Lower lobe of right lung (tissue), 2 donors: ENCODE measurements around the gene TMEM218. TPM values are rescaled to one million over a fixed set of nuclear protein-coding genes. Genes with fewer than 3 reads are reported as not detected.

ENCODE experiments used
- ATAC-seq, 2 donors: fragments of 200-7000 bp; cut with Tn5 transposase; one replicate each; pipeline ENCODE4 v1.9.1; 2020 to 2022; ENCODE audit warnings: mild to moderate bottlenecking in 2 of 2, moderate library complexity in 2 of 2
- DNase-seq: peaks from one replicate; pipeline ENCODE4 v3.0.0-alpha.2; 2020
- H3K27ac ChIP-seq: fragments of 200-600 bp; one replicate; pipeline ENCODE4 v1.8.0; 2022
- H3K27me3 ChIP-seq: fragments of 200-600 bp; one replicate; pipeline ENCODE4 v1.8.0; 2022; ENCODE audit warnings: low read depth
- H3K36me3 ChIP-seq: fragments of 200-600 bp; one replicate; pipeline ENCODE4 v1.8.0; 2022; ENCODE audit warnings: mild to moderate bottlenecking
- H3K4me1 ChIP-seq: fragments of 200-600 bp; one replicate; pipeline ENCODE4 v1.8.0; 2022
- H3K4me3 ChIP-seq: fragments of 200-600 bp; one replicate; pipeline ENCODE4 v1.8.0; 2022; ENCODE audit warnings: mild to moderate bottlenecking
- H3K9me3 ChIP-seq: fragments of 200-600 bp; one replicate; pipeline ENCODE4 v1.8.0; 2022
- CTCF ChIP-seq: fragments of 200-600 bp; IDR thresholded peaks from one replicate; pipeline ENCODE4 v1.8.0; 2022; ENCODE audit warnings: antibody characterized with exemption, mild to moderate bottlenecking
- intact Hi-C: fragments of 100-400 bp; cut with DNase I; formaldehyde crosslinking; loops from one replicate; pipeline ENCODE4 v1.11.0; 2022
- total RNA-seq: library from RNA; stranded (reverse); fragmentation: NEBNext Ultra II Directional; extraction: Animal tissue kit (Norgen Biotek cat#: 25700); gene quantifications from one replicate; pipeline ENCODE4 v1.2.1, GENCODE V29; 2021
- donor health status: DM: no; HTN: yes; CAD: no; lungs with severe emphysema.

Gene TMEM218
- total RNA-seq, 1 donor from 2014 or later: 20.5 TPM

GRCh38 chr11:125139778-125140177 lies 28.4 kb upstream of the TMEM218 start:
- H3K4me3 ChIP-seq: no peak overlapping the region
- no peaks in the 10 kb centered on the region for H3K36me3 ChIP-seq
- peaks cover 24% of the 10 kb centered on the region for H3K27me3 ChIP-seq
- TF ChIP-seq CTCF: no peak
- no peak for DNase-seq
- no peak for ATAC-seq
- no peaks in the 10 kb centered on the region for H3K9me3 ChIP-seq
- no peak overlapping the region for H3K27ac ChIP-seq
- intact Hi-C loops: loop anchor here (5.0 kb wide), 1 partner anchor 177 kb away; no protein-coding TSS in a partner anchor
- peaks cover 8% of the 10 kb centered on the region for H3K4me1 ChIP-seq

- Histone ChIP-seq H3K9me3 (no peaks in the 10 kb centered on the region), H3K36me3 (no peaks in the 10 kb centered on the region), H3K4me1 (peaks cover 8% of the 10 kb centered on the region), H3K4me3 (no peak overlapping the region), H3K27me3 (peaks cover 24% of the 10 kb centered on the region), H3K27ac (no peak overlapping the region)
- intact Hi-C loops: no loop called here
- no peak for DNase-seq
- no peak for ATAC-seq
- TF ChIP-seq CTCF: no peak
Measured at GRCh38 chr11:125138966-125139365, 27.5 kb upstream of the TMEM218 start.

GRCh38 chr11:125136001-125136400 lies 24.6 kb upstream of the TMEM218 start:
- no peak for ATAC-seq
- no peaks in the 10 kb centered on the region for H3K36me3 ChIP-seq
- intact Hi-C loops: no loop called here
- no peaks in the 10 kb centered on the region for H3K4me1 ChIP-seq
- TF ChIP-seq CTCF: no peak
- H3K27me3 ChIP-seq: peaks cover 8% of the 10 kb centered on the region
- DNase-seq: no peak
- H3K9me3 ChIP-seq: no peaks in the 10 kb centered on the region
- no peak overlapping the region for H3K27ac ChIP-seq
- no peak overlapping the region for H3K4me3 ChIP-seq

- H3K9me3 ChIP-seq: no peaks in the 10 kb centered on the region
Measured at GRCh38 chr11:125132596-125132995, 21.2 kb upstream of the TMEM218 start.

GRCh38 chr11:125132071-125132470 lies 20.6 kb upstream of the TMEM218 start:
- no peaks in the 10 kb centered on the region for H3K9me3 ChIP-seq
- peaks cover 5% of the 10 kb centered on the region for H3K27me3 ChIP-seq
- H3K27ac ChIP-seq: no peak overlapping the region
- ATAC-seq (no peak), DNase-seq (no peak)
- no peaks in the 10 kb centered on the region for H3K4me1 ChIP-seq
- H3K36me3 ChIP-seq: no peaks in the 10 kb centered on the region
- intact Hi-C loops: no loop called here
- no peak for TF ChIP-seq CTCF
- H3K4me3 ChIP-seq: no peak overlapping the region

More at GRCh38 chr11:125132596-125132995, 21.2 kb upstream of the TMEM218 start:
- Histone ChIP-seq H3K27ac (no peak overlapping the region), H3K4me1 (no peaks in the 10 kb centered on the region), H3K36me3 (no peaks in the 10 kb centered on the region), H3K27me3 (peaks cover 5% of the 10 kb centered on the region), H3K4me3 (no peak overlapping the region)
- TF ChIP-seq CTCF: no peak
- intact Hi-C loops: no loop called here
- ATAC-seq: no peak
- no peak for DNase-seq
